ENCODE data around the gene VSX2.

Gene VSX2

DNA sequence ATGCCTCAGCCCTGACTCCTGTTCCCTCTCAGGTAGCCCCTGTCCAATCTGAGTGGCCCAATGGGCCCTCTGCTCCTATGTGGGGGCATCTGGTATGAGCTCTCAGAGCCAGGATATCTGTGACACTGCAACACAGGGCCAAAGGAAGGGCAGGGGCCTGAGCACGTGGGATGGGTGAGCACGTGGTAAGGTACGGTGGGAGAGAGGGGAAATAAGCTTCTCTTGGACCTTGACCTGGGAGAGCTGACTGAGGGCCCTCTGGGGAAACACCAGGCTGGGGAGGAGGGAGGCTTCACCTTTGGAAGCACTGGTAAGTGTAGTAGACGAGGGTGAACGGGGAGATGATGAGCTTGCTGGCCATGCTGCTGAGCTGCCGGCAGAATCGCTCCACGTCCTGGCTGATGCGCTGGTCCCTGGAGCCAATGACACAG is 56.8 kb downstream of the VSX2 start:
- DNase-seq (ENCODE audit: low read depth): no peak
- H3K4me3 ChIP-seq (ENCODE audit: low read depth, low read length): no peak overlapping the region
- no peak for TF ChIP-seq CTCF (IDR thresholded peaks at IDR 0.05; ENCODE audit: insufficient read depth, low read depth, low read length, missing control alignments)

- no peak for DNase-seq (ENCODE audit: low read depth)
- no peak for TF ChIP-seq CTCF (IDR thresholded peaks at IDR 0.05; ENCODE audit: insufficient read depth, low read depth, low read length, missing control alignments)
- H3K4me3 ChIP-seq (ENCODE audit: low read depth, low read length): no peak overlapping the region
Observed at GRCh38 chr14:74297986-74298385, 58.7 kb downstream of the VSX2 start.

DNA sequence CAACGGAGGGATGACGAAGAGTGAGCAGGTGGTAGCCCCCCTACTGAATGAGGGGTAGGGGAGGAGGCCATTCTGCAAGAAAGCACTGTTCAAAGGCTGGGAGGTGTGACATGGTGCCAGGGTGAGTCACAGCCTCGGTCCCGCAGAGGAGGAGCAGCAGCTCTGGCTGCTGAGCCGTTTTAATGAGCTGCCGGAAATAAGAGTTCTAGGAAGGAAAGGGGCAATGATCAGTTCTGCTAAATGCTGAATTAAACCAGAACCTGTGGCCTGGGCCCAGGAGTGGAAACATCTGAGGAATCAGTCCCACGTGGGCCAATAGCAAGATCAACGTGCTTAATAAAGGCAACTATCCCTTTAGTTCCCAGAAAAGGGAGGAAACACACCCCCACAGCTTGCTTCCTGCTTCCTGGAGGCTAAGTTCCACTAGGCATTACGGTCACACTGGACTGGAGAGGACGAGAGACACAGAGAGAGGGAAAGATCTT is 59.9 kb downstream of the VSX2 start:
- DNase-seq (ENCODE audit: low read depth): no peak
- no peak overlapping the region for H3K4me3 ChIP-seq (ENCODE audit: low read depth, low read length)
- no peak for TF ChIP-seq CTCF (IDR thresholded peaks at IDR 0.05; ENCODE audit: insufficient read depth, low read depth, low read length, missing control alignments)

GRCh38 chr14:74301594-74302151 is 62.4 kb downstream of the VSX2 start:
- no peak for TF ChIP-seq CTCF (IDR thresholded peaks at IDR 0.05; ENCODE audit: insufficient read depth, low read depth, low read length, missing control alignments)
- peak overlapping the region; percentile 86 for H3K4me3 ChIP-seq (ENCODE audit: low read depth, low read length)
- no peak for DNase-seq (ENCODE audit: low read depth)

- TF ChIP-seq CTCF (IDR thresholded peaks at IDR 0.05; ENCODE audit: insufficient read depth, low read depth, low read length, missing control alignments): peak; percentile 38
- peak; percentile 66 for DNase-seq (ENCODE audit: low read depth)
Observed at GRCh38 chr14:74302152-74302628, 62.9 kb downstream of the VSX2 start.

DNA sequence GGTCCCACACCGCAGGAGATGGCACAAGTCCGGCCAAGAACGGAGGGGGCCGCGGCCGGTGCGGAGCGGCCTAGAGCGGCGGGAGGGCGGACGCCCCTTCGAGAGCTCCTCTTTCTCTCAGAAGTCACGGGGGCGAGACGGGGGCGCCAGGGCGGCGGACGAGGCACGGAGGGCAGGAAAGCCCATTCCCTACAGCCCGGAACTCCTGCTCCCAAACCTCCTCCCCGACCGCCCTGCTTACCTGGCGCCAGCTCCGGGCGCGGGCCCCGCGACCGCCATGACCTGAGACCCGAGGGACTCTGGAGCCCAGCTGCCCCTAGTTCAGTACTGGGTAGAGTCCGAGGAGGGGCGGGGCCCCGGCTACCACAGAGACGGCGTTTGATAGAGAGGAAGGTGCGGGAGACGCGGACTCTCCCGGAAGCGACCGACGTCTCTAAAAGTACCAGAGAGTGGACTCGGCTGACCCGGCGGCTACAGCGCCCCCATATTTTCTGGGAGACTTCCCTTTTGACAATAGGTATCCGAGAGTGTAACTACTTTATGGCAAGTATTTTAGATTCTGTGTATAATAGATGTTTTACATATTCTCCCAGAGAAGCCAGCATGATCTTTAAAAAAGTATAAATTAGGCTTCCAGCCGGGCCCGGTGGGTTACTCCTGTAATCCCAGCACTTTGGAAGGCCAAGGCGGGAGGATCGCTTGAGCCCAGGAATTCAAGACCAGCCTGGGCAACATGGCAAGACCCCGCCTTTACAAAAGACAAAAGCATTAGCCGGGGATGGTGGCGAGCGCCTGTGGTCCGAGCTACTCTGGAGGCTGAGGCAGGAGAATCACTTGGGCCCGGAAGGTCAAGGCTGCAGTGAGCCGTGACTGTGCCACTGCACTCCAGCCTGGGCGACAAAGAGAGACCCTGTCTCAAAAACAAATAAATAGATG is 63.7 kb downstream of the VSX2 start, which contains the start of gene ABCD4:
Gene ABCD4 (minus strand): TSS at position 301 of the 936 bp plus-strand sequence. CDS start 22 bp downstream, at position 279.
- peak within 1 kb of the TSS; percentile 86 for H3K4me3 ChIP-seq (ENCODE audit: low read depth, low read length)
- TF ChIP-seq CTCF (IDR thresholded peaks at IDR 0.05; ENCODE audit: insufficient read depth, low read depth, low read length, missing control alignments): peak; percentile 59
- peak; percentile 96 for DNase-seq (ENCODE audit: low read depth)

More at GRCh38 chr14:74302152-74302628, 62.9 kb downstream of the VSX2 start:
- H3K4me3 ChIP-seq (ENCODE audit: low read depth, low read length): peak overlapping the region; percentile 86

Measured in GM12865 (cell line).